H9 (cell line): ENCODE data around the gene PCDHGA8. TPM values are rescaled to one million over a fixed set of nuclear protein-coding genes. Genes with fewer than 3 reads are reported as not detected.

Experiments used
- DNase-seq: peaks from one replicate; pipeline ENCODE4 v3.0.0-alpha.2; 2017
- H2AFZ ChIP-seq: one replicate; pipeline ENCODE4 v1.6.1; 2013; ENCODE audit warnings: mild to moderate bottlenecking, low read length, control low read depth, moderate library complexity
- H2AK5ac ChIP-seq: 2 replicates; pipeline ENCODE4 v1.6.1; 2013; ENCODE audit warnings: low read length, control low read depth, mixed read lengths; ENCODE audit not compliant: insufficient read length
- H2BK120ac ChIP-seq: one replicate; pipeline ENCODE4 v1.6.1; 2013; ENCODE audit warnings: low read depth, mild to moderate bottlenecking, low read length, control low read depth, inconsistent platforms; ENCODE audit not compliant: poor library complexity, severe bottlenecking
- H2BK12ac ChIP-seq: 2 replicates; pipeline ENCODE4 v1.6.1; 2013; ENCODE audit warnings: low read length, control low read depth, mixed read lengths, low read depth; ENCODE audit not compliant: insufficient read length
- H2BK15ac ChIP-seq: 2 replicates; pipeline ENCODE4 v1.6.1; 2013; ENCODE audit warnings: low read depth, low read length, control low read depth
- H2BK20ac ChIP-seq: one replicate; pipeline ENCODE4 v1.6.1; 2013; ENCODE audit warnings: low read depth, mild to moderate bottlenecking, low read length, control low read depth, inconsistent platforms; ENCODE audit not compliant: poor library complexity, severe bottlenecking
- H2BK5ac ChIP-seq: 2 replicates; pipeline ENCODE4 v1.6.1; 2013; ENCODE audit warnings: low read length, control low read depth, mixed read lengths; ENCODE audit not compliant: insufficient read length
- H3K14ac ChIP-seq: 2 replicates; pipeline ENCODE4 v1.6.1; 2013; ENCODE audit warnings: low read length, control low read depth; ENCODE audit not compliant: insufficient read depth
- H3K18ac ChIP-seq: 2 replicates; pipeline ENCODE4 v1.6.1; 2013; ENCODE audit warnings: low read depth, mild to moderate bottlenecking, mixed read lengths, low read length, control low read depth; ENCODE audit not compliant: insufficient read length
- H3K23ac ChIP-seq: 2 replicates; pipeline ENCODE4 v1.6.1; 2013; ENCODE audit warnings: low read length, control low read depth, mixed read lengths, low read depth; ENCODE audit not compliant: insufficient read length
- H3K23me2 ChIP-seq: 2 replicates; pipeline ENCODE4 v1.6.1; 2013; ENCODE audit warnings: low read depth, mild to moderate bottlenecking, mixed read lengths, low read length, control low read depth; ENCODE audit not compliant: insufficient read length, poor library complexity, severe bottlenecking
- H3K27ac ChIP-seq: 2 replicates; pipeline ENCODE4 v1.5.1; 2013; ENCODE audit warnings: low read length, control low read depth, mixed read lengths, low read depth; ENCODE audit not compliant: insufficient read length
- H3K27me3 ChIP-seq: 2 replicates; pipeline ENCODE4 v1.6.1; 2013; ENCODE audit warnings: low read length, control low read depth, inconsistent platforms; ENCODE audit not compliant: insufficient read depth
- H3K4ac ChIP-seq: 2 replicates; pipeline ENCODE4 v1.6.1; 2013; ENCODE audit warnings: low read depth, mild to moderate bottlenecking, control low read depth, inconsistent platforms, low read length, moderate library complexity
- H3K4me1 ChIP-seq: 2 replicates; pipeline ENCODE4 v1.6.1; 2013; ENCODE audit warnings: low read length, control low read depth, inconsistent platforms; ENCODE audit not compliant: insufficient read depth
- H3K4me2 ChIP-seq: 2 replicates; pipeline ENCODE4 v1.6.1; 2013; ENCODE audit warnings: low read length, control low read depth, mixed read lengths; ENCODE audit not compliant: insufficient read length, insufficient read depth
- H3K56ac ChIP-seq: 2 replicates; pipeline ENCODE4 v1.6.1; 2013; ENCODE audit warnings: low read depth, mild to moderate bottlenecking, mixed read lengths, low read length, control low read depth; ENCODE audit not compliant: insufficient read length
- H3K79me1 ChIP-seq: 2 replicates; pipeline ENCODE4 v1.6.1; 2013; ENCODE audit warnings: low read depth, mild to moderate bottlenecking, moderate library complexity, low read length, control low read depth, inconsistent platforms; ENCODE audit not compliant: insufficient read depth, poor library complexity, severe bottlenecking
- H3K79me2 ChIP-seq: 2 replicates; pipeline ENCODE4 v1.6.1; 2013; ENCODE audit warnings: low read length, control low read depth, inconsistent platforms; ENCODE audit not compliant: insufficient read depth
- H3K9ac ChIP-seq: 2 replicates; pipeline ENCODE4 v1.6.1; 2013; ENCODE audit warnings: low read length, control low read depth, mixed read lengths; ENCODE audit not compliant: insufficient read length; ENCODE audit errors: extremely low read depth
- H3K9me3 ChIP-seq: one replicate; pipeline ENCODE4 v1.6.1; 2013; ENCODE audit warnings: low read depth, low read length, inconsistent platforms; ENCODE audit not compliant: control insufficient read depth
- H3T11ph ChIP-seq: one replicate; pipeline ENCODE4 v1.6.1; 2013; ENCODE audit warnings: mild to moderate bottlenecking, low read length, control low read depth, inconsistent platforms
- H4K20me1 ChIP-seq: one replicate; pipeline ENCODE4 v1.6.1; 2013; ENCODE audit not compliant: control insufficient read depth, insufficient read length, insufficient read depth
- H4K5ac ChIP-seq: 2 replicates; pipeline ENCODE4 v1.6.1; 2013; ENCODE audit warnings: low read depth, mild to moderate bottlenecking, mixed read lengths, low read length, control low read depth; ENCODE audit not compliant: insufficient read length
- H4K8ac ChIP-seq: replicated peaks from 2 replicates; pipeline ENCODE4 v1.6.1; 2013; ENCODE audit warnings: low read length, control low read depth, mixed read lengths, low read depth; ENCODE audit not compliant: insufficient read length
- H4K91ac ChIP-seq: 2 replicates; pipeline ENCODE4 v1.6.1; 2013; ENCODE audit warnings: low read depth, mild to moderate bottlenecking, moderate library complexity, mixed read lengths, low read length, control low read depth; ENCODE audit not compliant: insufficient read length
- H3K27ac Mint-ChIP-seq, 3 experiments: 2 replicates in 2 of 3; 3 replicates in 1 of 3; pipeline ENCODE4 v1.8.0; 2020 to 2021; ENCODE audit warnings: mixed read lengths in 3 of 3, mild to moderate bottlenecking in 1 of 3, moderate library complexity in 1 of 3
- H3K27me3 Mint-ChIP-seq: 2 replicates; pipeline ENCODE4 v1.8.0; 2021; ENCODE audit warnings: low read depth, mild to moderate bottlenecking, moderate library complexity, mixed read lengths
- H3K36me3 Mint-ChIP-seq, 3 experiments: 2 replicates in 2 of 3; 3 replicates in 1 of 3; pipeline ENCODE4 v1.8.0; 2020 to 2021; ENCODE audit warnings: low read depth in 3 of 3, mixed read lengths in 3 of 3; ENCODE audit not compliant: insufficient read depth in 1 of 3
- H3K4me1 Mint-ChIP-seq, 2 experiments: 2 replicates each; pipeline ENCODE4 v1.8.0; 2020; ENCODE audit warnings: mixed read lengths in 2 of 2
- H3K4me3 Mint-ChIP-seq, 2 experiments: 2 replicates in 1 of 2; 3 replicates in 1 of 2; pipeline ENCODE4 v1.8.0; 2020 to 2021; ENCODE audit warnings: mild to moderate bottlenecking in 2 of 2, mixed read lengths in 2 of 2, moderate library complexity in 1 of 2
- H3K9me3 Mint-ChIP-seq, 2 experiments: 2 replicates in 1 of 2; 3 replicates in 1 of 2; pipeline ENCODE4 v1.8.0; 2020; ENCODE audit warnings: mild to moderate bottlenecking in 2 of 2, mixed read lengths in 2 of 2, moderate library complexity in 1 of 2
- WGBS: extraction: QIAGEN DNeasy Blood & Tissue Kit; methylation state at CpG from one replicate; pipeline ENCODE4 v1.1.7; 2013; ENCODE audit warnings: missing lambda C conversion rate, low lambda C conversion rate, mixed read lengths; ENCODE audit not compliant: insufficient read length; ENCODE audit errors: extremely low coverage; 5-methylcytosine and 5-hydroxymethylcytosine counted together
- total RNA-seq: library from RNA; stranded (reverse); gene quantifications from 2 replicates; pipeline ENCODE4 v1.2.1, GENCODE V29; 2021
- TF ChIP-seq, protein P1 (sequence below): fragments of 200-600 bp; sonication (generic); conservative IDR thresholded peaks from 3 replicates; pipeline ENCODE4 v1.8.0; 2021; ENCODE audit warnings: antibody characterized with exemption, mild to moderate bottlenecking

The PCDHGA8 gene
- total RNA-seq, 1 experiment from 2014 or later = 0.90 TPM

DNA sequence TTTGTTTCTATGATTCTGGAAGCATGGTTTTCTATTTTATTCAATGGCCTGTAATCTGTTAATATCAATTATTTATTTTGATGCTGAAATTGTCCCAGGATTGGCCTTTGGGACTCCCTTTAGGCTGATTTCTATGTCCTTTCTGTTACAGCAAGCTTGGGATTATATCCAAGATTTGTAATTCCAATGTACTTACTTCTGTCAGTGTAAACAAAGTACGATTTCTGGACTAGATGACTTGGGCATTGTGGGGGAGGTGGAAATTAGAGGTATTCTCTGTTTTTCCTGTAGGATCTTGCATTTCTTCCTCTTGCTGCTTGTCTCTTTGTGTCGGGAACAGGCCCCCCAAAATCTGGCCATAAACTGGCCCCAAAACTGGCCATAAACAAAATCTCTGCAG, 41.6 kb downstream of the PCDHGA8 start:
- Histone ChIP-seq H3K79me2 (no peaks in the 10 kb centered on the region), H2BK5ac (no peak overlapping the region), H2BK12ac (no peak overlapping the region), H3K23me2 (no peaks in the 10 kb centered on the region), H3K9me3 (peaks cover 14% of the 10 kb centered on the region), H3K18ac (no peak overlapping the region), H3K27ac (no peak overlapping the region), H2AFZ (no peak overlapping the region), H3K79me1 (no peaks in the 10 kb centered on the region), H2BK120ac (no peak overlapping the region), H3K23ac (no peak overlapping the region), H2BK20ac (no peak overlapping the region), H3T11ph (no peak overlapping the region), H3K9ac (no peak overlapping the region), H3K14ac (no peak overlapping the region), H3K4ac (no peak overlapping the region), H2AK5ac (no peak overlapping the region), H4K5ac (no peak overlapping the region), H3K4me1 (no peaks in the 10 kb centered on the region), H4K20me1 (no peaks in the 10 kb centered on the region), H2BK15ac (no peak overlapping the region), H3K27me3 (no peaks in the 10 kb centered on the region), H4K8ac (no peak overlapping the region), H3K4me2 (no peak overlapping the region), H3K56ac (no peak overlapping the region), H4K91ac (no peak overlapping the region)
- Mint-ChIP-seq H3K36me3 (peaks cover 34 to 48% (median 35%) of the 10 kb centered on the region in 3 experiments), H3K9me3 (peaks cover 42 to 44% of the 10 kb centered on the region in 2 experiments), H3K4me3 (no peak overlapping the region), H3K4me1 (no peaks in the 10 kb centered on the region; a peak in 1 of 4 replicates), H3K27ac (no peak overlapping the region), H3K27me3 (peaks cover 3% of the 10 kb centered on the region)
- no peak for DNase-seq
- no CpG with 5 or more reads among the region's 2 CpGs for WGBS
- TF ChIP-seq, protein P1, sequence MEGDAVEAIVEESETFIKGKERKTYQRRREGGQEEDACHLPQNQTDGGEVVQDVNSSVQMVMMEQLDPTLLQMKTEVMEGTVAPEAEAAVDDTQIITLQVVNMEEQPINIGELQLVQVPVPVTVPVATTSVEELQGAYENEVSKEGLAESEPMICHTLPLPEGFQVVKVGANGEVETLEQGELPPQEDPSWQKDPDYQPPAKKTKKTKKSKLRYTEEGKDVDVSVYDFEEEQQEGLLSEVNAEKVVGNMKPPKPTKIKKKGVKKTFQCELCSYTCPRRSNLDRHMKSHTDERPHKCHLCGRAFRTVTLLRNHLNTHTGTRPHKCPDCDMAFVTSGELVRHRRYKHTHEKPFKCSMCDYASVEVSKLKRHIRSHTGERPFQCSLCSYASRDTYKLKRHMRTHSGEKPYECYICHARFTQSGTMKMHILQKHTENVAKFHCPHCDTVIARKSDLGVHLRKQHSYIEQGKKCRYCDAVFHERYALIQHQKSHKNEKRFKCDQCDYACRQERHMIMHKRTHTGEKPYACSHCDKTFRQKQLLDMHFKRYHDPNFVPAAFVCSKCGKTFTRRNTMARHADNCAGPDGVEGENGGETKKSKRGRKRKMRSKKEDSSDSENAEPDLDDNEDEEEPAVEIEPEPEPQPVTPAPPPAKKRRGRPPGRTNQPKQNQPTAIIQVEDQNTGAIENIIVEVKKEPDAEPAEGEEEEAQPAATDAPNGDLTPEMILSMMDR = no peak
